MM.1S (cell line): ENCODE data around the gene CPEB1.

Experiments used
- DNase-seq: peaks from one replicate; pipeline ENCODE4 v3.0.0-alpha.2; 2015
- H2AFZ ChIP-seq: fragments of 300-600 bp; sonication (generic); 2 replicates; pipeline ENCODE4 v1.6.0; 2016; ENCODE audit warnings: antibody characterized with exemption, low read length
- H3F3A ChIP-seq: fragments of 300-600 bp; sonication (generic); 2 replicates; pipeline ENCODE4 v1.6.1; 2016; ENCODE audit warnings: mild to moderate bottlenecking, antibody characterized with exemption, low read length, moderate library complexity, mixed read lengths; ENCODE audit not compliant: insufficient read depth
- H3K27ac ChIP-seq: fragments of 300-600 bp; sonication (generic); 2 replicates; pipeline ENCODE4 v1.5.1; 2016; ENCODE audit warnings: mild to moderate bottlenecking, low read length
- H3K27me3 ChIP-seq: fragments of 300-600 bp; sonication (generic); replicated peaks from 2 replicates; pipeline ENCODE4 v1.6.0; 2016; ENCODE audit warnings: low read length; ENCODE audit not compliant: insufficient read depth
- H3K36me3 ChIP-seq: fragments of 300-600 bp; sonication (generic); replicated peaks from 2 replicates; pipeline ENCODE4 v1.6.1; 2016; ENCODE audit warnings: mild to moderate bottlenecking, low read length, mixed read lengths; ENCODE audit not compliant: insufficient read depth
- H3K4me1 ChIP-seq: fragments of 300-600 bp; sonication (generic); 2 replicates; pipeline ENCODE4 v1.6.1; 2016; ENCODE audit warnings: low read length, mixed read lengths
- H3K4me2 ChIP-seq: fragments of 300-600 bp; sonication (generic); 2 replicates; pipeline ENCODE4 v1.6.0; 2016; ENCODE audit warnings: low read depth, low read length
- H3K4me3 ChIP-seq: fragments of 300-600 bp; sonication (generic); 2 replicates; pipeline ENCODE4 v1.5.1; 2016; ENCODE audit warnings: low read length, mixed read lengths
- H3K79me2 ChIP-seq: fragments of 300-600 bp; sonication (generic); 2 replicates; pipeline ENCODE4 v1.6.1; 2016; ENCODE audit warnings: mixed run types, low read length, mixed read lengths
- H3K9ac ChIP-seq: fragments of 300-600 bp; sonication (generic); 2 replicates; pipeline ENCODE4 v1.6.1; 2016; ENCODE audit warnings: low read length, mixed read lengths
- H3K9me2 ChIP-seq: fragments of 300-600 bp; sonication (generic); replicated peaks from 2 replicates; pipeline ENCODE4 v1.6.1; 2016; ENCODE audit warnings: mild to moderate bottlenecking, low read length, mixed read lengths; ENCODE audit not compliant: insufficient read depth
- H3K9me3 ChIP-seq: fragments of 300-600 bp; sonication (generic); replicated peaks from 2 replicates; pipeline ENCODE4 v1.6.1; 2016; ENCODE audit warnings: mild to moderate bottlenecking, low read length, mixed read lengths; ENCODE audit not compliant: insufficient read depth
- H4K20me1 ChIP-seq: fragments of 300-600 bp; sonication (generic); 2 replicates; pipeline ENCODE4 v1.6.1; 2016; ENCODE audit warnings: mild to moderate bottlenecking, low read length, moderate library complexity, mixed read lengths; ENCODE audit not compliant: insufficient read depth
- CTCF ChIP-seq: fragments of 300-600 bp; sonication (generic); IDR thresholded peaks from 2 replicates; pipeline ENCODE4 v1.5.1; 2016; ENCODE audit warnings: antibody characterized with exemption, low read length, mixed read lengths
- EZH2 ChIP-seq: fragments of 300-600 bp; sonication (generic); optimal IDR thresholded peaks from 2 replicates; pipeline ENCODE3; 2017; ENCODE audit warnings: low read depth, mild to moderate bottlenecking, antibody characterized with exemption, low read length, mixed read lengths
- EZH2phosphoT487 ChIP-seq: fragments of 300-600 bp; sonication (generic); IDR thresholded peaks from 2 replicates; pipeline ENCODE4 v1.6.1; 2018; ENCODE audit warnings: antibody characterized with exemption, low read length

CPEB1 gene

GRCh38 chr15:82553846-82554245 is 93.3 kb downstream of the CPEB1 start:
- no peaks in the 10 kb centered on the region for H4K20me1 ChIP-seq
- H3K36me3 ChIP-seq, result no peaks in the 10 kb centered on the region
- no peaks in the 10 kb centered on the region for H3K9me3 ChIP-seq
- H3K79me2 ChIP-seq, result no peaks in the 10 kb centered on the region
- H3F3A ChIP-seq, result no peaks in the 10 kb centered on the region
- H3K9me2 ChIP-seq, result no peaks in the 10 kb centered on the region
- no peaks in the 10 kb centered on the region for H3K27me3 ChIP-seq
- H3K4me3 ChIP-seq, result no peak overlapping the region
- H3K27ac ChIP-seq, result no peak overlapping the region
- no peak for TF ChIP-seq EZH2
- no peak for TF ChIP-seq CTCF
- no peak for TF ChIP-seq EZH2phosphoT487
- no peak overlapping the region for H3K4me2 ChIP-seq
- H3K4me1 ChIP-seq, result peaks cover 19% of the 10 kb centered on the region
- no peak for DNase-seq
- H2AFZ ChIP-seq, result no peak overlapping the region
- H3K9ac ChIP-seq, result no peak overlapping the region

- no peaks in the 10 kb centered on the region for H3K9me2 ChIP-seq
- H3K4me3 ChIP-seq, result no peak overlapping the region
- TF ChIP-seq EZH2 (no peak), EZH2phosphoT487 (no peak), CTCF (no peak)
- no peak overlapping the region for H2AFZ ChIP-seq
- H4K20me1 ChIP-seq, result no peaks in the 10 kb centered on the region
- H3K4me1 ChIP-seq, result peaks cover 19% of the 10 kb centered on the region
- no peaks in the 10 kb centered on the region for H3K79me2 ChIP-seq
- H3K27ac ChIP-seq, result no peak overlapping the region
- no peaks in the 10 kb centered on the region for H3F3A ChIP-seq
- H3K4me2 ChIP-seq, result 0 out of 2 replicates have a peak overlapping the region, but pooled peaks have one; percentile 28
- no peaks in the 10 kb centered on the region for H3K9me3 ChIP-seq
- DNase-seq, result no peak
- no peaks in the 10 kb centered on the region for H3K27me3 ChIP-seq
- no peaks in the 10 kb centered on the region for H3K36me3 ChIP-seq
- no peak overlapping the region for H3K9ac ChIP-seq
Measured at GRCh38 chr15:82552861-82553260, 94.3 kb downstream of the CPEB1 start.

- Histone ChIP-seq H3K36me3 (no peaks in the 10 kb centered on the region), H3K4me1 (peaks cover 19% of the 10 kb centered on the region), H4K20me1 (no peaks in the 10 kb centered on the region), H3K9me3 (no peaks in the 10 kb centered on the region), H3K4me2 (peak overlapping the region; percentile 28; the same call in 1 of the 2 replicates), H3K9me2 (no peaks in the 10 kb centered on the region), H3K9ac (no peak overlapping the region), H3F3A (no peaks in the 10 kb centered on the region), H3K79me2 (no peaks in the 10 kb centered on the region), H3K27ac (no peak overlapping the region), H2AFZ (no peak overlapping the region), H3K27me3 (no peaks in the 10 kb centered on the region), H3K4me3 (no peak overlapping the region)
- DNase-seq, result peak; percentile 16
- no peak for TF ChIP-seq CTCF
- TF ChIP-seq EZH2, result no peak
- no peak for TF ChIP-seq EZH2phosphoT487
Measured at GRCh38 chr15:82551646-82552247, 95.4 kb downstream of the CPEB1 start.
